SKM-1 (cell line): Measurements from ENCODE around the gene MATN1.

ENCODE experiments used
- DNase-seq: peaks from one replicate; lab custom pipeline; 2025; ENCODE audit not compliant: unreplicated experiment; lab: John Stamatoyannopoulos, UW

The MATN1 gene

DNA sequence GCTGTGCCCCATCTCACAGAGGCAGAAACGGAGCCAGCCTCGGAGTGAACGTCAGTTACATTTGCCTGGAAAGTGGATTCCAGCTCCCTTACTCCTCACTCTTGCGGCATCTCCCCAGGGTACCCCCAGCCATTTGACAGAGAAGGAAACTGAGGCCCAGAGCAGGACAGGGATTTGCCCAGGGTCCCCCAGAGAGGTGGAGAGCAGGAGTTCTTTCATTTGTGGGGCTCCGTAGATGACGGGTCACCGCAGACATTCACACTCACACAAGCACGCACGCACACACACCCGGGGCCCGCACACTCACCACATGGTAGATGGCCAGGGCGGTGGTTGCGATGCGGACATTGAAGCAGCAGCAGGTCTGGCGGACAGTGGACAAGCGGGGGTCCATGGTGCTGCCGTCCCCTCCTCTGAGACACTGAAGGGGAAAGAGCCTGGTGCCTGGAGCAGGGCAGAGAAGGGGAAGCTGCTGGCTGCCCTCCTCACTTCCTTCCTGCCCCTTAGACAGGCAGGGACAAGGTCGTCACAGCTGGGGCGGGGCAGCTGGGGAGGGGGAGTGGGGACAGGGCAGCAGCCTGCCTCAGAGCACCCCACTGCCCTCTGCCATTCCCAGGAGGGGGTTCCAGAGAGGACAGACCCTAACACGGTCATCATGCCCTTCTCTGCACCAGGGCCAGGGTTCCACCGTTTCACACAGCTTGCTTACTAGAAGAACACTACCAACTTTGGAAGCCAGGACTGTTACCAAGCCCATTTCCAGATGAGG lies 34.2 kb upstream of the MATN1 start, which contains the start of gene LAPTM5:
Gene LAPTM5 (minus strand): TSS at position 423 of the 769 bp plus-strand sequence. CDS start 29 bp downstream, at position 394.
- DNase-seq, result peak; percentile 62

DNA sequence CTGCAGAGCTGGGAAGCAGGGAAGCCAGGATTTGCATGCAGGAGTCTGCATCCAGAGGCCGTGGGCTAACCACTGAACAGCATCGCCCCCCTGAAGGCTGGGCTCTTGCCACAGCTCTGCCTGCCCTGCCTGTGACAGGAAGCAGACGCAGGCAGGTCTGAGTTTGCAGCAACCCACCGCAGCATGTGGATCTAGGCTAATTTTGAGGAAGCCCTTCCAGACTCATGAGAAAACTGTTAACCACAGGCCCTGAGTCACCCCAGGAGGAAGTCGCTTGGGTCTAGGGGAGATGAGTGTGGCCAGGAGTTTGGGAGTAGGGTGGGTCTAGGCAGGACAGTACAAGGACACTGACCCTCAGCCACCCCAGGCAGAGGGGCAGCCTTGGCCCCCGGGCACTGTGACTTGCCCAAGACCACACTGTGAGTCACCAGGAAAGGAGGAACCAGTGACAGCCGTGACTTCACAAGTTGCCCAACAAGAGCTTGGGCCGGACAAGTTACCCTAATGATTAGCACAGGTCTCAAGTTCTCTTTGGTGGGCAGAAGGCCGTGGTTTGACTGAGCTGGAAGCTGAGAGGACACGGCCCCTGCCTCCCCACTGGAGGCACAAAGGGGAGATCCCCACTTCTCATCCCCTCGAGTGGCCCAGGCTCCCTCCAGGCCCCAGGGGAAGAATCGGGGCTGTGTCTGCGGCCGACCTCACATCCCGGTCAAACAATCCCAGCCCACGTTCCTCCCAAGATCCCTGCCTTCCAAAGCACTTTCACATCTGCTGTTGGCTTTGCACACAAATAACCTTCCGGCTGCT lies 33.4 kb upstream of the MATN1 start:
- DNase-seq, result peak; percentile 100

DNA sequence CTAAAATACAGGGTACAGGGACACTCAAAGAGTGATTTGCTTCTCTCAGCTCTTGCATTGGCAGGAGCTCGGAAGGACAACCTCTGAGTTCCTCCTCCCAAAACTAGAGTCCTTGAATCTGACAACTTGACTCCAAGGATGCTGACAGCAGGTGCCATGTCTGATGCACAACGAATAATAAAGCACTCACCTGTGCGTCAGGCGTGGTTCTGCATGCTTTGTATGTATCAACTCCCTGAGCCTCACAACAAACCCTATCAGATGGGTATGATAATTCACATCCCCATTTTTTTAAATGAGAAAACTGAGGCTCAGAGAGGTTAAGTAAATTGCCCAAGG lies 32.8 kb upstream of the MATN1 start:
- no peak for DNase-seq

DNA sequence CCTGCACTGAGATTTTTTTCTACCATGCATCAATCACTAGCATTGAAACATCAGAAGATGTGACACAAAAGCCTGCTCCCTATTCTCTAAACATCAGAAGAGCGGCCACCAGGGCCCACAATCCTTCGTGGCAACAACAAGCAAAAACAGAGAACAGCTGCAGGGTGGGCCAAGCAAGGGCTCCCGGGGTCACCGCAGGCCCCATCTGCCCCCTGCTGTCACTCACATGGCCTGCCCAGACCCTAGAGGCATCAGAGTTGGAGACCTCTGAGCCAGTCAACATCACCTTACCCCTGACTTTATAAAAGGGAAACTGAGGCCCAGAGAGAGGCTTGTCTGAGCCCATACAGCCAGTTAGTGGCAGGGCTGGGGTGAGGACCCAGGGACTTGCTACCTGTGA lies 32.4 kb upstream of the MATN1 start:
- no peak for DNase-seq

DNA sequence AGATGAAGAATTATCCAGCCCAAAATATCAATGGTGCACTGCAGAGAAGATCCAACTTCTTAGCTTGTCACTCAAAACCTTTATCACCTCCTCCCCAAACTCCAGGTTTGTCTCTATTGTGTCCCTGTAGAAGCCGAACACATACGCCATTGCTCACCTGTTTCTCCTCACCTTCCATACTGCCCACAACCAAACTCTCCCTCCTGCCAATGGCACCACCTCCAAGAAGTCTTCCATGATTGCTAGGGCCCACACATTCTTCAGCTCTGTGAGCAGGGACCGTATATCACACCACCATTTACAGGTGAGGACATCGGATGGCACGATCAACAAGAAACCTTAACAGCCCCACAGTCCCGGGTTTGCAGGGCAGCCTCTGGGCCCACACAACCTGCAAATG lies 31.9 kb upstream of the MATN1 start:
- no peak for DNase-seq

DNA sequence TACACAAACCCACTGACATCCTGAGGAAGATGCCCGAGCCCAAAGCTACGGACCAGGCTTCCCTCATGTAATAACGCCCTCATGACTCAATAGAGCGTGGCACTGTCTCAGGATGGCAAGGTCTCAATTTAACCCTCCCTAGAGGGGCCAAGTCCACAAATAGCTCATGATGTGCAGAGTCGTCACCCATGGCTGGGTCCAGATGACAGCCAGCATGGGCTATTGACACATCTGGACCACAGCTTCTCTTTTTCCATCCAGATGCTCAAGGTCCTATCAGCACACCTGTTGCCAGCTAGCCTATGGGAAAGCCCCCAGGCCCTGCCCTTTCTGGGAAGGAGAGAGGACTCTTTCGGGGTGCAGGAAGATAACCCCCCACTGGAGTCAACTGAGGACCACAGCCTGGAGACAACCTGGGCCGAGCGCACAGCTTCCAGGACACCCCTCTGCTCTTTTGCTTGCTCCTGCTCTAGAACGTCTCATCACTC lies 31.3 kb upstream of the MATN1 start:
- no peak for DNase-seq

DNA sequence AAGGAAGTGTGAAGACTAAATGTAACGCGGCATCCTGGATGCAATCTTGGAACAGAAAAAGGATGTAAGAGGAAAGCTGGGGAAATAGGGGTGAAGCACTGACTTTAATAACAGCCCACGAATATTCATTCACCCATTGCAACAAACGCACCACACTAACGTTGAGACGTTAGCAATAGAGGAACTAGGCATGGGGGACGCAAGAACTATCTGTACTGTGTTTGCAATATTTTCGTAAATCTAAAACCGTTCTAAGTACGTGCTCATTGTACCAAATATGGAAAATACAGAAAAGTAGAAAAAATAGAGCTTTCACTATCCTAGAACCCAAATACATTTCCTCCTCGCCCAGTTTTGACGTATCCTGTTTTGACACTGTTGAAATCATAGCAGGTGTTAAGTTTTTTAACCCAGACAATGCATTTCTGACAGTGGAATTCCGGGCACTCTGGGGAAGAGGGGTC lies 30.3 kb upstream of the MATN1 start:
- DNase-seq, result no peak

DNA sequence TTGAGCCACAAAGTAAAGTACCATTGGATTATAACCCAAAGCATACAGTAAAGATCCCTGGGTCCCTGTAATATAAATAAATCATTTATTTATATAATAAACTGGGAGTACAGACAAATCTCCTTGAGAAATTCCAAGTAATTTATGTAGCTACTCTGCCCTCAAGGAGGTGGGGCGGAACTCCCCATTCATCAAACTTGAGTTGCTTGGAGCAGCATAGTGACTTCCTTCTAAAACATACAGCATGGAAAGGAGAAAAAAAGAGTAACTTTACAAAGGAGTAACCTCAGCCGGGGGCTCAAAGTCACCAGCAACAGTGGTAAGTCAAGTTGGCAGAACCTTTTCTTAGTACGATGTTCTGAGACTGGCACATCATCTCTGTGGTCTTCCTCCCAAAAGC lies 29.7 kb upstream of the MATN1 start:
- DNase-seq, result no peak

DNA sequence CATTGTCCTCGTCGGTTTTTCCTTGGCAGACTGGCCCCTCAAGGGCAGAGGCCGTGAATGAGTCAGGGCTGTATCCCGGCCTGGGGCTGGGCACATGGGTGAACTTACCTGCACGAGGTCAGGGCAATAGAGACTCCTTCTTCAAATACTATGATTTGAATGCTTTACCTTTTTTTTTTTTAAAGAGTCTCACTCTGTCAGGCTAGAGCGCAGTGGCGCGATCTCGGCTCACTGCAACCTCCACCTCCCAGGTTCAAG lies 29.2 kb upstream of the MATN1 start:
- no peak for DNase-seq

DNA sequence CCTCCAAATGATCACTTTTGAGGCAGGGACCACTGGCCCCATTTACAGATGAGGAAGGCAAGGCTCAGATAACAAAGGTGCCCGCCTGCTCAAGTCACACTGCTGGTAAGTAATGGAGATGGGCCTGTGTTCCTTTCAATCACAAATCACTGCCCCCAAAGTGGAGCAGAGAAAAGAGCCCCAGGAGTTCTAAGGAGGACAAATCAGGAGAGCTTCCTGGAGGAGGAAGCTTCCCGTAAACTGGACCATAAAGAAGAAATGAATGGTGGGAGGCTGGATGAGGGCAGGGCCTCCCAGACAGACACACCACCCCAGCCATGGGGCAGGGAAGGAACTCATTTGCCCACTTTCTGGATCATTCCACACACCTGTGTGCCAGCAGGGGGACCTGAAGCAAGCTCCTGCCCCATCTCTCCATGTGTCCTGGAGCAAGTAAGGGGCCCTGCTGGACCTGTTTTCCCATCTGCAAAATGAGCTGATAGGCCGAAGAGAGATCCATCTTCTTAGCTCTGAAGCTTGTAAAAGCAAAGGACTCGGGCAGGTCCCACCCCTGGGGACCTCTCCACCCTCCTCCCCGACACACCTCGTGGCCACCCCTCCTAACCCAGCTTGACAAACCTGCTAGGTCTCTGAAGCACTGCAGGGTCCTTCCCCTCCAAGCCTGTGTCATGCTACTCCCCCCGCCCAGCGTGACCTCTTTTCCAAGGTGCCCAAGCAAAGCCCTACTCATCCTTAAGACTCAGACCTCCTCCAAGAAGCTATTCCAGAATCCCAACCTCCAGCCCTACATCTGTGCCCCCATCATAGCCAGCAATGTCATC lies 28.7 kb upstream of the MATN1 start:
- DNase-seq, result no peak

DNA sequence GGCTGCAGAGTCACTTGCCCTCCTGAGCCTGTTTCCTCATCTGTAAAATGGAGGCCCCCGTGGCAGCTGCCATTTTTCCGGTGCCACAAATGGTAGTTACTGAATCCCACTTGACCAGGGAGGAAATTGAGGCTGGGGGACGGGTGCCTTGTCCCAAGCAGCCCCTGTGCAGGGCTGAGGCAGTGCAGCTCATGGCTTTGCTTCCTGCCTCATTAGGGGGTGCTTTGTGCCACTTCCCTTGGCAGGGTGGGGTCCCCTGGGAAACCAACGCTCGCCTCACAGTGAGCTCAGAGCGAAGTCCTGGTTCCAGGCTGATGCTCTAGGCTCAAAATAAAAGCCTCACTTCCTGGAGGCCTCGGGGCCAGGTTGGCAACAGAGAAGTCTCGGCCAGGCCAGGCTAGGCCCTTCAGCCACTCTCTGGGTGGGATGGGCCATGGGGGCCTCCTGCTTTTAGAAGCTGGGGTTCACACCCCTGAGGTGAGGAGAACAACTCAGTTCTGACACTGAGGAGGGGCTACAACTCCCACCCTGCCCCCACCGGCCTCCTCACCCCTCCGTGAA lies 27.4 kb upstream of the MATN1 start:
- no peak for DNase-seq

DNA sequence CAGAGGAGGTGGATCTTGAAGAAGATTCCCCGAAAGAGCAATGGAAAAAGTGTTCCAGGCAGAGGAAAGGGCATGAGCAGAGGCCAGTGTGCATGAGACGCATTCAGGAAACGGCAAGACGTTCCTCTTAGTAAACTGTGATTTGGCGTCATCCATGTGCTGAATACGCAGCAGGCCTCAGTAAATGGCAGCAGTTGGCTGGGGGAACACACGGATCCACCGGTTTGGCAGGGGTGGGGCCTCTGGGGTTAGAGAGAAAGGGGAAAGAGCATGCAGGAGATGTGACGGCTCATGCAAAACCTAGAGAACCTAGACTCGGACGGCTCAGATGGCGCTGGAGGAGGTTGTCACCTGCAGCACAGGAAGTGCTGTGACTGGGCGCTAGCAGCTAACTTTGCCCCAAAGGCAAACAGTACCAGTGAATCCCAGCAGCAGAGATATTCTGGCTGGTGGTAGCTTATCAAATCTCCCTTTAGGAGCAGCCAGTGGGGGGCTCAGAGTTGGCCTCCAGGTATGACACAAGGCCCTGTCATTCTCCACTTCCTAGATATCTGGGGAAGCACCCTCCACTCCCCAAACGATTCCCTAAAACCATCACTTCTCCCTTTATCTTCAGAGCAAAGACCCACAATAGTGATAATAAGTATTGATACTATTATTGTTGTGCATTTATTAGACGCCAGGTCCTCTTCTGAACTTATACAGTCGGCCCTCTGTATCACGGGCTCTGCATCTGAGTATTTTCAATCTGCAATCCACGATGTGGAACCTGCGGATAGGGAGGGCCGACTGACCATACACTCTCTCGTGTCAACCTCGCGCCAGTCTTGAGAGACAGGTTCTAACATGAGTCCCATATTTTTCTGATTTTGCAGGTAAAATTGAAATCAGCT lies 26.6 kb upstream of the MATN1 start:
- DNase-seq, result no peak

DNA sequence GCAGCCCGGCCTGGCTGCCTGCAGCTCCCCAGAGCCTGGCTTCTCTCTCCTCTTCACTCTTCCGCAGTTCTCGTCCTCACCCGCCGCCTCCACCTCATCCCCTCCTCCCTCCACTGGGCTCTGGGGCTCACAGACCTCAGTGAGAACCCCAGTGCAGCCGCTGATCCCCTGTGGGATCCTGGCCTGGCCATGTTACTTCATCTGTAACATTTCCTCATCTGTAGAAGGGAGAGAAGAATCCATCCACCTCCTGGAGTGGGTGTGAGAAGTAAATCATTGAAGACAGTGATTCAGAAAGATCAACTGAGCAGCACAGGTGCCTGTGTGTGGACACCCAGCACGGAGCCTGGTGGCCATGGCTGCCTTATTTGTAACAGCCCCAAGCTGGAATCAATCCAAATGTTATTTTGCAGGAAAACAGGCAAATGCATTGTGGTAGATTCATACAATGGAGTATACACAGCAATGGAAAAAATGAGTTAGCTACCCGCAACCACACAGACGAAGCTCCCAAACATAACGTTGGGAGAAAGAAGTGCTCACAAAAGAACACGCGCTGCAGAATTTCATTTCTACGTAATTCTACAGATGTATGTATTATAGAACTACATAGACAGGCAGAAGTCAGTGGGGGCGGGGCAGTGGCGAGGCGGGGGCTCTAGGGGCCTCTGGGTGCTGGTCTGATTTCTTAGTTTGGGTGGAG lies 25.5 kb upstream of the MATN1 start:
- DNase-seq, result no peak

DNA sequence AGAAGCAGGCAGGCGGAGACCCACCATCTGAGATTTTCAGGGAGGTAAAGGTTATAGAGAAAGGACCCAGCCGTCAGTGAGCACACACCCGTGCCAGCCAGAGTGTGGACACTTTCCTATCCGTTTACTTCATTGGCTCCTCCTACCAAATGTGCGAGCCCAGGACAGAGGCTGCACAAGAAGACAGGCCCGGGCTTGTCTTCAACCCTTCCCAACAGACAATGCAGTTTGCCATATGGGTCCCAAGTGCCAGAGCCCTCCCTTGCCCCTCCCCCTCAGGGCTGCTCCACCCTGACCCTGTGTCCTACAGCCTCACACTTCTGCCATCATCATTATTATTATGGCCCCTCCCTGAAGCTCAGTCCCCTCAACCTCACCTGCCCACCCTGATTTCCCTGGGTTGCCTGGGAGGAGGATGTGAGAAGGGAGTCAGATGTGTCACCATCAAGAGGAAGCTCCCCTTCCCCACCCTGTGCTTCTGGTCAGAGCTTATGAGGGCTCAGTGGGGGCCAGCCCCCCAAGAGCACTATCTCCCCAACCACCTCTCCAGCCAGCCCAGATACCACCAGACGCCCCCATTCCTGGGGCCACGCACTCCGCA lies 24.8 kb upstream of the MATN1 start:
- no peak for DNase-seq

DNA sequence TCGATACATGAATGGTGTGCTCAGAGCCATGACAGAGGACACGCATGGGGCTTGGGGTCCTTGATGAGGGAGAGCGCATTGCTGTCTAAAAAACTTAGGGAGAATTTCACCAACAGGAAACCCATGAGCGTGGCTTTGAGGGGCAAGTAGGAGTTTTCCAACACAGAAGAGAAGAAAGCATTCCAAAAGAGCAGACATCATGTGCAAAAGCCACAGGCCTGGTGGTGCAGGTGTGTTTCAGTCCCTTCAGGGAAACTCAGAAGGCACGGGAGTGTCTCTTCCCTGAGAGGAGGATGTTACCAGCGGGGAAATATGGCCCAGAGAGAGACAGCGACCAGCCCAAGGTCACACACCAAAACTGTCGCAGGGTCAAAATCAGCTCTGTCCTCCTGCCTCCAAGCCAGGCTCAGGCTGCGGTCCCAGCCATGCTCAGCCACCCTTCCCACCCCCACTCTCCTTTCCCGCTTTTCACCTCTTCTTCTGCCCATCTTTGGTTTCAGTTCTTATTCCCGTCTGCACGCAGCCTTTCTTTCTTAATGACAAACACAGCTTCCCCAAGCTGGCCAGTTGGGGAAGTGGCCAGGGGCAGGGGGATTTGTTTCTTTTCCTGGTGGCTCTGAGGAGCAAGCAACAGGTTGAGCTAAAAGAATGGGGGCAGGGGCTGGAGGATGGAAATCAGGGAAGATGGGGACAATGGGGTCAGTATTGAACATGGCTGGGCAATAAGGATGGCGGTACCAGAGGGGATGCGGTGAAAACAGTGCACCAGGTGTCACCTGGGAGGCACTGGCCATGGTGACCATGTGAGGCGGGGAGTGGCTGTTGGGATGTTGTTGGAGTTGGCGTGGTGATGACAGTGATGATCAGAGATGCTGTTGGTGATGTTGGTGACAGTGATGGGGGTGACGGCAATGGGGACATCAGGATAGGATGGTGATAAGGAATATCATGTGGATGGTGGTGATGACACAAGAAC lies 23.9 kb upstream of the MATN1 start:
- no peak for DNase-seq

DNA sequence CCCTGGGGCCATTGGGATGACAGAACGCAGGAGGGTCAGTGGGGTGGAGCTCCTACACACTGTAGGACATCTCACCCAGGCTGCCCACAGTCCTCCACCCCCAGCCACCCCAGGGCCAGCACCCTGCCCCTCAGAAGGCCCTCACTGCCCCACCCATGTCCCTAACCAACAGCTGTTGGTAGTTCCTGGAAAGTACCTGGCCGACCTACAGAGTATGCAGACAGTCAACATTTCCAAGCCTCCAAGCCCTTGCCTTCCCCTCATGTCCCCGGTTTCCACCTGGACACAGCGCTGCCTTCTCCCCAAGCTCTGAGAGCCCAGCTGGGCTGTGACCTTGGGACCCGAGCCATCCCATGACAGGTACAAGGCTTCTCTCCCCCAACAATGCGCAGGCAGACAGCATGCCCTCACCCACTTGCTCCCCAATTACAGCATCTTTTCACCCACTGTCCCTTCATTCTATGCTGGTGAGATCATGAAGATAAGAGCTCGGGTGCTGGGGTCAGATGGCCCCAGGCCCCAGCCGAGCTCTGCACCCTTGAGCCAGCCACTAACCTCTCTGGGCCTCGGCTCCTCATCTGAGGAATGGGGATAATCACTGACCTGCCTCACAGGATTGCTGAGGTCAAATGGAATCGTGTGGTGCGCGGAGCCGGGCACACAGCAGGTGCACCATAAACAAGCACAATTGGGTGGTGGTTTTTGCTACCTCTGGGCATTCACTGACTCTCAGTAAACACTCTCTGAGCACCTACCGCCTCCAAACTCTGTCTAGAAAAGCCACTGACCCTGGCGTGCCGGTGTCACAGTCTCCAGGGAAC lies 23.0 kb upstream of the MATN1 start:
- no peak for DNase-seq

DNA sequence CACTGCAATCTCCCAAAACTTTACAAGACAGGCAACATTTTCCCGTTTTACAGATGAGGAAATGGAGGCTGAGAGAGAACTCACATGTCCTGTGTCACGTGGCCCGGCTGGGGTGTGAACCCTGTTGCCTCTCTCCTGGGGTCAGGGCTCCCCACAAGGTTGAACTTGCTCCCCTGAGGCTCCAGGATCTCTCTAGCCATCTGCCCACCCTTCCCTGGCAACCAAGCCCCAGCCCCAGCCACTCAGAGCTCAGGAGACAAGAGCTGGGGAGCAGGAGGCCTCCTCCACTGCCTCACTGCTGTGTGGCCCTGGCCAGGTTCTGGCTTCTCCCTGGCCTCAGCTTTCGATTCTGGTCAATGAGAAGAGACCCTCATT lies 22.4 kb upstream of the MATN1 start:
- DNase-seq, result no peak
